NCI-H82 treated with DMSO at 0.1 percent for 48 hours (cell line): ENCODE results near the gene BMPER.

Experiments
- DNase-seq: peaks from one replicate; lab custom pipeline; 2025; ENCODE audit not compliant: unreplicated experiment; lab: John Stamatoyannopoulos, UW

Gene BMPER

DNA sequence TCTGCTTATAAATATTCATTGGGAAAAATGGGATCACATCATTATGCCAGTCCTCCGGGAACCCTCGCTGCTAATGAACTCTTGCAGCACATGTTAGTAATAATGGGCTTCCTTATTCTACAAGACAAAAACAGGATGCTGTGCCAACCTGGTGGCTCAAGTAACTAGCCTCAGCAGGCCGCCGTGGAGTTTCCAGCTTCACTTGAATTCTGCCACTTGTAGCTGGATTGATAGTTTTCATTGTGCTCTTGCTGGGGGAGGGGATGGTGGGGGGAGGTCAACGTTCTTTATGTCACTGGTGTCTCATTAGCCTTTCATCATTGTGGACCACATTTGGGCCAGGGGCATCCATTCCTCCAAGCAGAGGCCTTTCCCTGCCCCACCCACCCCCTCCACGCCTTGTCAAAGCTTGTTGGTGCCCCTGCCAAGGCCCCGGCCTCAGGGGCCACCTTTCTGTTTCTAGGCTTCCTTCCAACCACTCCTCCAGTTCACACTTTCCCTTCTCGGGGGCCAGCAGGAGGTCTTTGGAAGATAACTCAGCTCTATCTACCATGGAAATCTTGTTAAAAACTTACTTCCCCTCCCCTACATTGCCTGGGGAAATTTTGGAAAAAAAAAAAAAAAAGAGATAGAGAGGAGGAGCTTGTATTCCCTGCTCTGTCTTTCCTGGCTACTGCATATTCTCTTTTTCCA lies 153.9 kb downstream of the BMPER start:
- DNase-seq: no peak

DNA sequence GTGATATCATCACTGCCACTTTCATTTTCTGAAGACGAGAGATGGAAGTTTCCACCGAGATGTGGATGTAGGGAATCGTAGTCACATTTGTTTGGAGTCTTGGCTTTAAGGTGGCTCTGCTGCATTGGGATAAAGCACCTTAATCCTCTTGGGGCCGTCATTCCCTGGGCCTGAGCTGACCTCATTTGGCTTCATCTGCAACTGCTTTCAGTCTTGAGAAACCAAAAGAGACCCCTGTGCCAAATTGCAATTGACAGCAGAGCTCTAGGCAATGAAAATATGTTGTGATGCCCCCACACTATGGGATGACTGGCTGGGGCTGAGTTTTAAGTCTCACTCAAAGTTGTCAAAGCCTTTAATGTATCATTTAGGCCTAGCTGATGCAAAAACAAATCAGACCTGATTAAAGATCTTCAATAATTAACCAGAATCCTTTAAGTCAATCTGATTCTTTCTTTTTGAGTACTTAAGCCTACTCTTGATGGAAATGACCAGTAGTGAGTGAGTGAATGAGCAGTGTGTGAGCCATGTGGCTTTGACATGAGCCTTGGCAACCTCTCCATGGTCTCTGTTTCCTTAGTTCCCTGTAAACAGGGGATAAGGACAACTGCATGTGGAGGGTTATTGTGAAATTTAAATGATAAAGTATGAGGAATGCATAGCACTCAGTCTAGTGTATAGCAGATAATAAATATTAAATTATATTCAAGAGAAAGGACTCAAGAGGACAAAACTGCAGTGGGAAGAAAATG lies 155.0 kb downstream of the BMPER start:
- DNase-seq: peak; percentile 84

DNA sequence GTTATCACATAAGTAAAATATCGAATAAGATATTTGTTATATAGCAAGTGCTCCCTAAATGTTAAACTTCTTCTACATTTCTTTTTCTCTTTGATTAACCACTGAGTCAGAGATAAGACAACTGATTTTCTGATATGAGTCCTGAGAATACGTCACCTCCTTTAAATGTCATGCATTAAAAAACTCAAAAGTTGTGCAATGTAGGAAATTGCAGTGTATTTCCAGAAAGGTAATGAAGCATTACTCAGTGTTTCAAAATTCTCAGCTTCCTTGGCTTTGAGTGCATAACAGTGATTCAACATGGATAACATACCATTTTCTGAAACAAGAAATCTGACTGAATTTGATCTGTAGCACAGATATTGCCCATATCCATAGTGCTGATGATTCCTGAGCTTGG lies 155.8 kb downstream of the BMPER start:
- no peak for DNase-seq

DNA sequence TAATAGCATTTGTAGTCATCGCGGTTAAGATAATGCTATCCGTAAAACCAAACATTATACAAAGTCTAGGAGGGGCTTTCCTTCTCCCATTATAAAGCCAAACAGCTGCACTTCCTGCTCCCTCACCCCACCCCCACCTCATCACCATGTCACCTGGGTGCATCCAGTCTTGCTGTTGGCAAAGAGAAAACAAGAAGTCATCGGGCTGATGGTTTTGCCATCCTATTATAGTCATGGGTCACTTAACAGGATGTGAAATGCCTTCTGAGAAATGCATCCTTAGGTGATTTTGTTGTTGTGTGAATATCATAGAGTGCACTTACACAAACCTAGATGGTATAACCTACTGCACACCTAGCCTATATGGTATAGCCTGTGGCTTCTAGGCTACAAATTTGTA lies 157.0 kb downstream of the BMPER start:
- DNase-seq: no peak

DNA sequence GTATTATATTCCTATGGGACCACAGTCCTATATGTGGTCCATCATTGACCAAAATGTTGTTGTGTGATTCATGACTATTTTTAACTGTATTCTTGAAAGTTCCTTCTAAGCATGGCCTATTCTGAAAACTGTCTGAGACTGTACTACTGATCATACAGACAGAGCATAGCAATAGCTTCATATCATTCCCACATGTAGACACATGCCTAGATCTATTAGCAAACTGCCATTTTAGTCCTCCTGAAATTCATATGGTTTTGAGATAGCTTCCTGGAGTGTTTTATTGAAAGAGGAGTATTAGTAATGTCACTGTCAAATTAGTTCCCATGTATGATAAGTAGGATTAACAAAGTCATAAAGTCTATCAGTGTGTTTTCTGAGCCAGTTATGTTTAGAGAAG lies 157.5 kb downstream of the BMPER start:
- no peak for DNase-seq

DNA sequence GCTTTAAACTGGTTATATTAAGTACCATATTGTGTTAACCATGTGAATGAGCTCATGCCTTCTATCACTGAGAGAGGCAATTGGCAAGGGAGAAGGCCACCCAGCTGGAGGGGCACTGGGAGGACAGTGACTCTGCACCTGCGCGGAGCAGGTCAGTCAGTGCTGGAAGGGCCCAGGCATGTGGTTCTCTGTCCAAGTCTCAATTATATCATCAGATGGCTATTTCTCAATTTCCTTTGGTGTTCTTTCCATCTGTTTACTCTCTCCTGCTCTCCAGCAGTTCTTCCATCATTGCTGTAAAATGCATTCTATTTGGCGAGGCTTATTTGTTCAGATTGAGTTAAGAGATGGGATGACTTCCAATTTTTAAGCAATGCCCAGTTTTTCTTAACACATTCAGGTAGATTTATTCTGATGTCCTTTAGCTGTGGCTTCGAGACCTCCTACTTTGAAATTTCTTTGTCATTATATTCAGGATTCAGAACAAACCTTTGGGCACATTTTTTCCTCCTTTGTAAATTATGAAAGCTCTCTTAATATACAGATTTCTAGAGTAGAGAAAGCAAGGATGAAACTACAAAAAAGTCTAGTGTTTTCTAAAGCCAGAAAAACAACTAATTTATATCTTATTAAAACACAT lies 159.3 kb downstream of the BMPER start:
- no peak for DNase-seq

DNA sequence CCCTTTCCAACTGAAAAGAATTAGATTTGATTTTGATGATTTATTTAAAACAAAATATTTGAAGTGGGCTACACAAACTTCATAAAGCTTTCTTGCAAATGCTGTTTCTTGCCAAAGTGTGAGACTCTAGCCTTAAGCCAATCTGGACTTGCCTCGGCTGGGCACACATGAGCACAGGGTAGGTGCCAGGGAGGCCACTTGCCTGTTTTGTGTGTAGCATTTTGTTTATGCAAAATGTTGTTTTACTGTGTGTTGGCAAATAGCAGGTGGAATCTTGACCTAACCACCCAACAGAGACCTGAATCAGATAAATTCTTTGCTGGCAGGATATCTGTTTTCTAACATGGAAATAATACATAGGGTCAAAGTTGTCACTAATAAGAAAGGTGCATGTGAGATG lies 161.1 kb downstream of the BMPER start:
- DNase-seq: no peak

DNA sequence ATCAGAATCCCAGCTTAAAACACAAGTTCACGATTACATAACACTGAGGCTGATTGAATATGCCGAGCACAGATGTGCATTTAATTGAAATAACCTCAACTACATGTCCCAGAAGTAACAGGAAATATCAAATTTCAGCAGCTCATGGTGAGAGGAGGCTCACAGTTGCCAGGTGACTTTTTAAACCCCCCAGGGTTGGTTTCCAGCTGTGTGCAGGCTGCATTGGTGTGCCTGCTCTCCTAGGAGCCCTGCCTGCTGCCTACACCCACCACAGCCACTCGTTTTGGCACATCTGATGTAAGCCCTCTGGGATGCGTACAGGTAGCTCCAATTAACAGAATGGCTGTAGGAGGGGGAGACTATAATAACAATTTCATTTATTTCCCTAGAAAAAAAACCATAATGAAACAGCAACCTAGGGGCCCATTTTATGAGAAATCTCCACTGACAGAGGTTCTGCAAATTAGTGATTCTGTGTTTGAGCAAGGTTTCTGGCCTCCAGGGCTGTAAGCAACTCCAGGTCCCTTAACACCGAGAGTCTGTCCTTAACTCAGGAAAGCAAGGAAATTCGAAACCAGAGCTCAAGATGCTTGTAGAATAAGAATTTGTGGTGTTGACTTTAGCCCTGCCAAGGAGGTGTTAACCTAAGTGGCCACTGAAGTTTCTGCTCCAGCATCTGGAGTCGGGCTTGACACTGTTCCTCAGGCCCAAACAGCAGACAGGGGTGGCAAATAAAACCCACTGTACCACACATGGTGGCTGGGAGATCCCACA lies 161.9 kb downstream of the BMPER start:
- no peak for DNase-seq

DNA sequence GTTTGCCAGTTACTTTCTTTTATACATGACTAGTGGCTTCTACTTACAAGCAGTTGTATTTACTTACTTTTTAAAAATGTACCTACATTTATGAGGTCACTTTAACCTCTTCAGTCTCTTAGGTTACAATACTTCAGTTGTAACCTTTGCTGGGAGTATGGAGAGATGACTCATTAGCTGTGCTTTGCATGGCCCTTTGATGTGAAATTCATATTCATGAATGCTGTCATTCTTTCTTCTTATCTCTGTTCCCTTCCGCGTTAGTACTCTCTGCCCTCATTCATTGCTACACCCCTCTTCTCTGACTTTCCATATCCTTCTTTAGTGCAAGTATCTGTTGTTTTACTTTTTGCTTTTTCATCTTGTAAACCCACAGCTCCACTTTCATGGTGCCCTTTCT lies 164.3 kb downstream of the BMPER start:
- no peak for DNase-seq

DNA sequence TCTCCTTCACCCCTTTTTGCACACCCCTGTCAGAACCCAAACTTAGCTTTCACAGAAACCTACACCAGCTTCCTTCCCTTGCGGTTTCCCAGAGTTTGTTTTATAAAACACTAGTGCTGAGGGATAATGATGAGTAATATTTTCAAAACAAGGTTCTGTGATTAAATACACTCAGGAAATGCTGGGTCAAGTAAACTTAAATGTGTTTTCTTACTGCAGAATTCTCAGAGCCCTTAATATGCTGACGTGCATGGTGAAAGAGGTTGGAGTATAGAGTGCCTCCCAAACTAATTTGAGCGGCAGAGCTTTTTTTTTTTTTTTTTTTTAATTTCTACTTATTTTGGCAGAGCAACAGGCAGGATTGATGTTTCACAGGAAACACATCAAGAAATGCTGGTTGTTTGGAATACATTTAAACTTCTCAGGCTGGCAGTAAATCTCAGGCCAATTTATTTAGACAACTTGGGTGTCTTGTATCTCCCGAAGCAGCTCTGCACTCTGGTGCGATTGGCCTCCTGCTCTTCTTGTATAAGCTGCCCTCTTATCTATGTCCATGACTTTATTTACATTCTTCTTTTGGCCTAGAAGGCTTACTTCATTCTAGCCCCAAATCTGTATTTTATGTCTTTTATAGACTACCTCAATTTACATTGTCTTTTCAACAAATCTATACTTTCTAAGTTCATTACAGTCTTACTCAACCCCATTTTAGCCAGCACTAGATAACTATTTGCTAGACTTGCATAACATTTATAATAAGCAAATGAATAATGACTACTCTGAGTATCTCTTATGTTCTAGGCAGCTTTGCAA lies 165.4 kb downstream of the BMPER start:
- no peak for DNase-seq

DNA sequence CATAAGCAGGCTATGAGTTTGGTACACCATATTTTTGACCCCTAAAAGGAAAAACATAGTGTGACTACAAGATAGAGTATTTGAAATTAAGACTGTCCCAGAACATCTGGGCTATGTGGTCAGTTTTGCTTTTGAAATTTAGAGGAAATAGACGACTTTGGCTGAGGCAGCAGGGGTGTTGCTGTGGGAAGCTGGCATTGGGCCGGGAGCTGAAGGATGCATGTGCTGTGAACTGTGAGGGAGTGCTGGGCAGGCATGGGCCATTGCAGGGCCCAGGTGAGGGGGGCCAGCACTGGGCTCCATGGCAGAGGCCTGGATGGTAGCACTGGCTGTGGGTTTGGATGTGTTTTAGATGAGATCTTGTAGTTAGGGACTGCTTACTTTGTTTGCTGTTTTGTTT lies 168.3 kb downstream of the BMPER start:
- DNase-seq: no peak

DNA sequence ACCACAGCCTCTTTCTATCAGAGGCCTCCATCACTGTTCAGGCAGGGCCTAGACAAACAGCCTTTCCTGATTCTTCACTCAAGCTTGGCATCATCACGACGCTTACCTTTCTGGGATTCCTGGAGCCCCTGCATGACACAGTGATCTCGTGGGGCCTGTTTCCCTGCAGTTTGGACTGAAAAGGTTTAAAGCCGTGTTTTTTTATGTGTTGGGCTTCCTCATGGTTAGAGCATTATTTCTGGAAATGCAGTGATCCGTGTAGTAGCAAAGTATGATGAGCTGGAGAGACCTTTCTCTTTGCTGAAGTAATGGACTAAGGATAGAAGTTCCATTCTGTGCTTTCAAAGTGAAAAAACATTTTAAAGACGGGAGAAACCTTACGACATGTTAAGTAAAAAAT lies 169.1 kb downstream of the BMPER start:
- DNase-seq: no peak

DNA sequence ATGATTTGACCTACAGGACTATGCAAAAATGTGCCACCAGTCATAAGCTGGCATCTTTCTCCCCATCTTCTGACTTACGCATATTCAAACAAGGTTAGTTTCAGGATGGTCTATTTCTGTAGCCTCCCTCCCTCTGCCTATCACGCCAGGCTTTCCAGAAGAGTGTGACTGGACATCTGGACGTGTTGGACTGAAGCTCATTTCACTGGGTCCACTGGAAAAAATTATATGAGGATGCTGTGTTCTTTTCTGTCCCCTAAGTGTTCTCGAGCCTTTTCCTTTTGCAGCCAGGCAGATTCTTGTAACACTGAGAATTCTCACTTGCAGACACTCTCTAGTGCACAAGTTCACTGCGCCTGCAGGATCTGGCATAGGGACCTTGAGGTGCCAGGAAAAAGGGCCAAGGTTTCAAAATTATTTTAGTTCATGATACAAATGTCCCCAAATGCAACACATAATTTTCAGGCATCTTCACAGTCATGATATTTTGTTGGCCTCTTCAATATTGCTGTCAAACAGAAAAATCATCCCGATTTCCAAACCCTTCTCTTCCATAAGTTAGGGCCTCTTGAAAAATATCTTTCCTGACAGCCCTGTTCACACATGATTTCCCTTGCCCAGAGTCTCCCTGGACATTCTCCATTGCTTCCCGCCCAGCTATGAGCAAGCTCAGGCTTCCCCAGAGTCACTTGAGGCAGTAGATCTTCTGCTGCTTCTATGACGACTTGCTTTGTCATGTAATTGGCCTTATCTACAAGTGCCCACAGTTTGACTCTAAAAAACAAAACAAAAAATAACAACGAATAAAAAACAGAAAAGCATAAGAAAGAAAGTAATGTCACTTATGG lies 170.4 kb downstream of the BMPER start:
- DNase-seq: no peak

DNA sequence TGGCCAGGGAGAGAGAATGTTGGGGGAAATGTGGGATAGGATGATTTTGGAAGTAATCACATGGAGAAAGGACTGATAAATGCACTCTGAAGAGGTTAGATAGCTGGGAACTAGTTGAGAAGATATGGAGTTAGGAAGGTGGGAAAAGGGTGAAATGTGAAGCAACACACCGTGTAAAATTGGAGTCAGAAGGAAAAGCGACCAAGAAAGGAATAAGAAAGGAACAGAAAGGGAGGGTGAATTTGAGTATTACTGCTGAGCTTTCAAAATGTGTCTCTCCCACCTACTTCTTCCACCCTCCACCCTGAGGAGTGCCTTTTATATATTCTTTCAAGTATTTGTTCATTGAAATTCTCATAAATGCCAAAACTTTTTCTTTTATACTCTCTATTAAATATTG lies 171.8 kb downstream of the BMPER start:
- DNase-seq: no peak

DNA sequence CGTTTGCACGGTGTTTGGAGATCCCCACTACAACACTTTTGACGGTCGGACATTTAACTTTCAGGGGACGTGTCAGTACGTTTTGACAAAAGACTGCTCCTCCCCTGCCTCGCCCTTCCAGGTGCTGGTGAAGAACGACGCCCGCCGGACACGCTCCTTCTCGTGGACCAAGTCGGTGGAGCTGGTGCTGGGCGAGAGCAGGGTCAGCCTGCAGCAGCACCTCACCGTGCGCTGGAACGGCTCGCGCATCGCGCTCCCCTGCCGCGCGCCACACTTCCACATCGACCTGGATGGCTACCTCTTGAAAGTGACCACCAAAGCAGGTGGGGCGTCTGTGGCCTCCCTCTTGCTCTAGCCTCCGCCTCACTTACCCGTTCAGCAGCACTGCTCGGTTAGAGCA lies 173.5 kb downstream of the BMPER start:
- no peak for DNase-seq

DNA sequence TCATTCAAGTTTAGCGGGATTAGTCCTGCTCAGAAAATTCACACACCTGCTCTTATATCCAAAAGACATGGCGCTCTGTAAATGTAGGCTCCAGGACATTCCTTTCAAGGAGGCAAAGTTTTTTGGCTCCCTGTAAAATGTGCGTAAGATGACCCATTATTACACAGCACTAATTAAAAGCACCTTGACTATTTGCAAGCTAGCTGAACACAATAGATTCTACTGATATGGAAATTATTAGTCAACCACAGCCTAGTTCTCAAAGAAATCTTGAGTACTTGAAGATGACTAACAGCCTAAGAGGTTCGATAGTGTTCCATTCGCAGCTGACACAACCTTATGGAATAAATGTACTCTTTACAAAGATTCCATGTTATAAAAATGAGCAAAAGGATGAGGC lies 175.2 kb downstream of the BMPER start:
- no peak for DNase-seq

DNA sequence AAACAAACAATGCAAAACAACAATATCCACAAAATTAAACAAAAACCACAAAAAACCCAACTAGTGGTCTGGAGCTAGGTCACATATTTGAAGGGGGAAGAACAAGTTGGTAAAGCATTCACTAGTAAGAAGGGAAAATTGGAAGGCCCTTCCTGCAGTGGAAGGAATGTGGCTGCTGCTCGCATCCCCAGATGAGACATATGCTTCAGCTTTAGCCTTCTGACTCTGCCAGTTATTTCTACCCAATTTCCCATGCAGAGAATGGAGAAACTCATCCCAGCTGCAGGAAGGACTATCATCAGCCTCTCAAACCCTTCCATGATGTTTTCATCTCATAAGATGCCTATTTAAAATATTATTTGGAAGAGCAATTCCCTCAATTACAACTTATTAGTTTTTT lies 176.6 kb downstream of the BMPER start:
- DNase-seq: no peak

DNA sequence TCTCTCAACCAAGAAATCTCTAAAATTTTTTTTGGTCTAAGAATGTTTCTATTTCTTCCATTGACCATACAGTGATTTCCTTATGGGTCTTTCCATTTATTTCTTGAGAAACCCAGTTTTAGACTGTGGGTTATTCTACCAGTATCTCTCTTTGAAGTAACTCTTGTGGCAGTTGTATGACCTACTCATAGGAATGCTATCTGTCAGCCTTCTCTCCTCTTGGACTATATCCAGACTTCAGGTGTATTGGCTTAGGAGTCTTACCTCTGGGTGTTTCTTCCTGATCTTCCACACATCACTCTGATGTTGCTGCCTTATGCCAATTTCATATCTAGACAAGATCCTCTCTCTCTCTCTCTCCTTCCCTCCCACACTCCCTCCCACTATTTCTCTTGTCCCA lies 178.1 kb downstream of the BMPER start:
- DNase-seq: no peak

DNA sequence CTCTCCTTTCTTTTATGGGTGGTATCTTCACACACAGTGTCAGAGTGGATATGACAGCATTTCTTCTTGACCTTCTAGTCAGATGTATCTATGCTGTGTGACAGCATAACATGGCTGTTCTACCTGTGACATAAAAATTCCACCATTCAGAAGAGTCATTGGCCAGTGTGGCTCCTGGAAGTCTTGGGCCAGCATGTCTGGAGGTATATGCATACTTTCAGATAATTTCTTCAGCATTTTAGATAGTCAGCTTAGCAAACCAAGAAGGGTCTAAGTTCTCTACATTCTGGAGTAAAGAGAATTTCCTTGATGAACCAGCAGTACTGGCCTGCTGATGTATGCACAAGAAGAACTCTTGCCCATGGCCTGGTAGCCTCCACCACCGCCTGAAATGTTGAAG lies 179.3 kb downstream of the BMPER start:
- DNase-seq: no peak

DNA sequence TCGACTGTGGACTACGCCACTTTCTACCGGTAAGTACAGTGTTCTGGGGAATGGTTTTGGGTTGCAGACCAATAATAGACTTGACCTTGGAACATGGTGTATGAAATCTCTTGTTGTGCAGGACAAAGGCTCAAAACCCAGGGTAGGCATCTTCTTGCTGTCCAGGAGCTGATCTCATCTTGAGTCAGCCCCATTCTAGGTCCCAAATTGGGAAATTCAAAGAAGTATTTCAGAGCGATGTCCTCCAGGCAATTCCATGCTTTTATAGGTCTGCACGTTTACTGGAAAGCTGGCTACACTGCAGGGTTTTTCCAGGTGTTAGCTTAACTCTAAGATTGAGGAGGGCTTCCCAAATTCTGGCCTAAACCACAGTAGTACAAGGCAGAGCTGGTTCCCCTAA lies 180.7 kb downstream of the BMPER start:
- DNase-seq: no peak
